GM12801 (cell line): Measurements from ENCODE around the gene MUSTN1.

ENCODE experiments used
- CTCF ChIP-seq: IDR thresholded peaks from one replicate; pipeline ENCODE4 v1.5.1; 2011; ENCODE audit warnings: control low read depth; ENCODE audit not compliant: insufficient read length; ENCODE audit errors: extremely low read depth

Gene MUSTN1

GRCh38 chr3:52788890-52789745 is 45.7 kb downstream of the MUSTN1 start:
- TF ChIP-seq CTCF, result no peak

GRCh38 chr3:52787672-52788625 is 46.9 kb downstream of the MUSTN1 start:
- no peak for TF ChIP-seq CTCF

GRCh38 chr3:52787246-52787645 is 47.6 kb downstream of the MUSTN1 start:
- no peak for TF ChIP-seq CTCF

- TF ChIP-seq CTCF, result no peak
Observed at GRCh38 chr3:52786330-52787215, 48.2 kb downstream of the MUSTN1 start.

GRCh38 chr3:52784931-52785590 is 49.8 kb downstream of the MUSTN1 start:
- no peak for TF ChIP-seq CTCF

- TF ChIP-seq CTCF, result no peak
Observed at GRCh38 chr3:52784021-52784621, 50.7 kb downstream of the MUSTN1 start.
